Prostate gland (tissue), 2 donors: Measurements from ENCODE around the gene KLHDC7B.

Experiments
- POLR2A ChIP-seq: fragments of 450-650 bp; IDR thresholded peaks from one replicate; pipeline ENCODE4 v1.6.1; 2016; ENCODE audit warnings: antibody characterized with exemption, mild to moderate bottlenecking
- POLR2AphosphoS5 ChIP-seq: sonication (generic); formaldehyde crosslinking; IDR thresholded peaks from one replicate; pipeline ENCODE4 v1.6.1; 2017; ENCODE audit warnings: antibody characterized with exemption
- TF ChIP-seq, protein P1 (sequence below), 4 experiments: fragments of 200-600 bp in 2 of 4; fragments of 450-650 bp in 2 of 4; sonication (generic) in 2 of 4; IDR thresholded peaks; 1 replicate in 3 of 4; 2 replicates in 1 of 4; pipeline ENCODE4 v1.5.1; 2016 to 2019; ENCODE audit warnings: antibody characterized with exemption in 4 of 4, mild to moderate bottlenecking in 2 of 4, moderate library complexity in 2 of 4

DNA sequence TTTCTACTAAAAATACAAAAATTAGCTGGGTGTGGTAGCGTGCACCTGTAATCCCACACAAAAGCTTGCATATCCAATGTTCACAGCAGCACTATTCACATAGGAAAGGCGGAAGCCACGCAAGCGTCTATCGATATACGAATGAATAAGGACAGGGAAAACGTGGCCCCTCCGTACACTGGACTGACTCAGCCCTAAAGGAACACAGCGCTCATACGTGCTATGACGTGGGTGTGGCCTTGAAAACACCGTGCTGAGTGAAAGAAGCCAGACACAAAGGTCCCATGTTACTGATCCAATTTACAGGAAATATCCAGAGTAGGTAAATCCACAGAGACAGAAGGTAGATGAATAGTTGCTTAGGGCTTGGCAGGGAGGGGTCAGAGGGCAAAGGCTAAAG lies 45.2 kb upstream of the KLHDC7B start:
- TF ChIP-seq, protein P1, sequence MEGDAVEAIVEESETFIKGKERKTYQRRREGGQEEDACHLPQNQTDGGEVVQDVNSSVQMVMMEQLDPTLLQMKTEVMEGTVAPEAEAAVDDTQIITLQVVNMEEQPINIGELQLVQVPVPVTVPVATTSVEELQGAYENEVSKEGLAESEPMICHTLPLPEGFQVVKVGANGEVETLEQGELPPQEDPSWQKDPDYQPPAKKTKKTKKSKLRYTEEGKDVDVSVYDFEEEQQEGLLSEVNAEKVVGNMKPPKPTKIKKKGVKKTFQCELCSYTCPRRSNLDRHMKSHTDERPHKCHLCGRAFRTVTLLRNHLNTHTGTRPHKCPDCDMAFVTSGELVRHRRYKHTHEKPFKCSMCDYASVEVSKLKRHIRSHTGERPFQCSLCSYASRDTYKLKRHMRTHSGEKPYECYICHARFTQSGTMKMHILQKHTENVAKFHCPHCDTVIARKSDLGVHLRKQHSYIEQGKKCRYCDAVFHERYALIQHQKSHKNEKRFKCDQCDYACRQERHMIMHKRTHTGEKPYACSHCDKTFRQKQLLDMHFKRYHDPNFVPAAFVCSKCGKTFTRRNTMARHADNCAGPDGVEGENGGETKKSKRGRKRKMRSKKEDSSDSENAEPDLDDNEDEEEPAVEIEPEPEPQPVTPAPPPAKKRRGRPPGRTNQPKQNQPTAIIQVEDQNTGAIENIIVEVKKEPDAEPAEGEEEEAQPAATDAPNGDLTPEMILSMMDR (IDR thresholded peaks at IDR 0.05) = no peak
- no peak for TF ChIP-seq POLR2A
- no peak for TF ChIP-seq POLR2AphosphoS5
